Fibroblast of the aortic adventitia (primary cell): Measurements from ENCODE around the gene KLK13. TPM values are rescaled to one million over a fixed set of nuclear protein-coding genes. Genes with fewer than 3 reads are reported as not detected.

ENCODE experiments used
- DNase-seq: peaks from one replicate; pipeline ENCODE4 v3.0.0-alpha.2; 2010; ENCODE audit warnings: low read depth
- H3K4me3 ChIP-seq: 2 replicates; pipeline ENCODE4 v1.5.1; 2011; ENCODE audit warnings: low read depth, mild to moderate bottlenecking, control low read depth, low read length, moderate library complexity
- CTCF ChIP-seq: IDR thresholded peaks from 2 replicates; pipeline ENCODE4 v1.5.1; 2011; ENCODE audit warnings: mild to moderate bottlenecking, low read length, control low read depth, inconsistent platforms; ENCODE audit not compliant: insufficient read depth
- total RNA-seq: library from RNA; depleted of rRNA; stranded (reverse); fragments of >200 nt; gene quantifications from 2 replicates; pipeline ENCODE4 v1.2.3, GENCODE V29; 2012; ENCODE audit warnings: low replicate concordance

KLK13 gene
- total RNA-seq, 1 donor = not detected

- no peak for DNase-seq
- no peak for TF ChIP-seq CTCF
- H3K4me3 ChIP-seq = no peak overlapping the region
These were observed 13.2 kb upstream of the KLK13 start for GRCh38 chr19:51078104-51078503.

- TF ChIP-seq CTCF = no peak
- no peak for DNase-seq
- H3K4me3 ChIP-seq = no peak overlapping the region
These were observed 11.8 kb upstream of the KLK13 start for GRCh38 chr19:51076631-51077213.

GRCh38 chr19:51075998-51076397, 11.1 kb upstream of the KLK13 start:
- TF ChIP-seq CTCF = no peak
- DNase-seq = no peak
- no peak overlapping the region for H3K4me3 ChIP-seq

- DNase-seq = no peak
- no peak overlapping the region for H3K4me3 ChIP-seq
- no peak for TF ChIP-seq CTCF
These were observed 6.2 kb upstream of the KLK13 start for GRCh38 chr19:51071095-51071405.

GRCh38 chr19:51070334-51071094, 5.6 kb upstream of the KLK13 start:
- no peak for TF ChIP-seq CTCF
- H3K4me3 ChIP-seq = no peak overlapping the region
- DNase-seq = no peak

GRCh38 chr19:51066393-51067186, 1.7 kb upstream of the KLK13 start:
- no peak for TF ChIP-seq CTCF
- no peak for DNase-seq
- no peak overlapping the region for H3K4me3 ChIP-seq
